ENCODE results near the gene PKD2L2.
"Not testable (repeated sequence)": the region's sequence is repeated elsewhere in the genome, so short reads cannot be mapped to it uniquely, and the experiment has no call there.

PKD2L2 gene

DNA sequence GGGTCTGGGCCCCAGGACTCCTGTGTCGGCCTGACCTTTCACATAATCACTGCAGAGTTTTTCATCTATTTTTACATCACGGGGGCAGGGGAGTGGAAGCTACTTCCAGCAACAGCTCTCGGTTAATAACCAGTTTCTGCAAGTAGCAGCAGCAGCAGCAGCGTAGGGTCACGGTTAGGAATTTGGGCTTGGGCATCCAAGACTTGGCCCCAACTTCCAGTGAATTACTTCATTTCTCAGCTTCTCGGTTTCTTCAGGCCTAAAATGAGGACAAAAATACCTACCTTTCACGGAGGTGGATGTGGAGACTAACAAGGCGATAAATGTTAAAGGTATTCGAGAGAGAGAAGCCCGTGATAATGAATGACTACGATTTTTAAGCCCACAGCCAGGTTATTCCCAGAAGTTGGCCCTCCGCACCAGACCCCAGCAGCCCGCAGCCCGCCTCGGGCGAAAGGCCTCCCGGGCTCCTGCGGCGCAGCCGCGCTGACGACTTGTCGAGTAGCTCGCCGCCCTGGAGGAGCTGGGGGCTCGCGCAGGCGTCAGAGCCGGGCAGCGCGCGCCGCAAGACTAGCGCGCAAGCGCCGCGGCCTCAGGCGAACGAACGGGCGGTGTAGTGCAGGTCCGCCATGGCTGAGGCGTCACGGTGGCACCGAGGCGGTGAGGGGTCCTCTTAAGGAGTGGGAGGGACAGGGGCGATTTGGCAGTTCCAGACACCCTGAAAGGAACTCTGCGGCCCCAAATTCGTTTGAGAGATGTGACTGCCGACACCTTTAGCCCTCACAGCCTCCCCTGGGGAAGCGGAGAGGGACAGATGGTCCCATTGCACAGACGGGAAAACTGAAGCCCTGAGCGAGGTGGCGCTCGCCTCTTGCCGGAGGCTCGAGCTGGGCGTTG is at the start of gene PKD2L2:
Gene PKD2L2, plus strand, starts transcription at position 595 of the 897 bp plus-strand sequence. Its CDS starts 35 bp downstream, at position 630.
- DNase-seq: peak; percentile 25

GRCh38 chr5:137842296-137842695 is 47.0 kb upstream of the PKD2L2 start:
- no peak for DNase-seq

- DNase-seq: no peak
Measured at GRCh38 chr5:137843676-137844299, 45.5 kb upstream of the PKD2L2 start.

DNA sequence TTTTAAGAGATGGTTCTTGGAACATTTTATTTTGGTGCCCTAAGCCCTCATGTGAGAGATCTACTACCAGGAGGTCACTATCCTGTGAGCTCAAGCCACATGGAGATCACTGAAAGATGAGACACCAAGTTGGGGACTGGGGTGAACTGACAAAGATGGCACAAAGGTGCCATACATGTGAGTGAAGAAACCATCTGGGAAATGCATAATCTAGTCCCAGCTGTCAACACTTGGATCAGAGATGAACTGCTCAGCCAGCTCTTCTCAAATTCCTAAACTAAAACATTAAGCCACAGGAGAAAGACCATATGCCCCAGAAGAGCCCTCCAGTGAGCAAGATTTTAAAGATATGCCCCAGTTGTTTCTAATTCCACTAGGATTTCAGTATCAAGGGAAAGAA is 43.8 kb upstream of the PKD2L2 start:
- no peak for DNase-seq

GRCh38 chr5:137847687-137848086 is 41.6 kb upstream of the PKD2L2 start:
- DNase-seq: no peak

GRCh38 chr5:137853165-137853564 is 36.1 kb upstream of the PKD2L2 start:
- DNase-seq: not testable (repeated sequence)

GRCh38 chr5:137856201-137856600 is 33.1 kb upstream of the PKD2L2 start:
- DNase-seq: no peak

- DNase-seq: no peak
Measured at GRCh38 chr5:137856916-137857862, 32.1 kb upstream of the PKD2L2 start.

GRCh38 chr5:137858223-137858916 is 30.9 kb upstream of the PKD2L2 start:
- peak; percentile 5 for DNase-seq

DNA sequence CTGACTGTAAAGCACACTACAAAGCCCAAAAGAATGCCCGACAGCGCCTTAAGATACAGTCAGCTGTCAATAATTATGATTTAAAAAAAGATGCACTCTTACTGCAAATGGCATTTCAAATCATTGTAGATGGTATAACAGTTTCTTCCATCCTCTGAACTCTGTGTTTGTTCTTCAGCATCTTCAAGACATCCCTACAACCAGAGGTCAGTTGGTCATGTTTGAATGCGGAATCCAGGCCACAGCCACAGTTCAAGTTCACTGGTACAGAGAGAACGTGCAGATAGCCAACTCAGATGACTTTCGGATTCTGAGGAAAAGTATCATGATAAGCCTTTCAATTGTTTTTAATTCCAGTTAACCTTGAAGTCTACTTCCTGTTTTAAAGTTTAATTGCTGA is 30.3 kb upstream of the PKD2L2 start:
- no peak for DNase-seq

GRCh38 chr5:137862251-137862650 is 27.0 kb upstream of the PKD2L2 start:
- no peak for DNase-seq

DNA sequence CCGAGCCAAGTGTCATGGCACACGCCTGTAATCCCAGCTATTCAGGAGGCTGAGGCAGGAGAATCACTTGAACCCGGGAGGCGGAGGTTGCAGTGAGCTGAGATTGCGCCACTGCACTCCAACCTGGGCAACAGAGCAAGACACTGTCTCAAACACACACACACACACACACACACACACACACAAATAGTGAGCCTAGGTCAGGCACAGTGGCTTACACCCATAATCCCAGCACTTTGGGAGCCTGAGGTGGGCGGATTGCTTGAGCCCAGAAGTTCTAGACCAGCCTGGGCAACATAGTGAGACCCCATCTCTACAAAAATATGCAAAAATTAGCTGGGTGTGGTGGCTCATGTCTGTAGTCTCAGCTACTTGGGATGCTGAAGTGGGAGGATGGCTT is 25.6 kb upstream of the PKD2L2 start:
- not testable (repeated sequence) for DNase-seq

DNA sequence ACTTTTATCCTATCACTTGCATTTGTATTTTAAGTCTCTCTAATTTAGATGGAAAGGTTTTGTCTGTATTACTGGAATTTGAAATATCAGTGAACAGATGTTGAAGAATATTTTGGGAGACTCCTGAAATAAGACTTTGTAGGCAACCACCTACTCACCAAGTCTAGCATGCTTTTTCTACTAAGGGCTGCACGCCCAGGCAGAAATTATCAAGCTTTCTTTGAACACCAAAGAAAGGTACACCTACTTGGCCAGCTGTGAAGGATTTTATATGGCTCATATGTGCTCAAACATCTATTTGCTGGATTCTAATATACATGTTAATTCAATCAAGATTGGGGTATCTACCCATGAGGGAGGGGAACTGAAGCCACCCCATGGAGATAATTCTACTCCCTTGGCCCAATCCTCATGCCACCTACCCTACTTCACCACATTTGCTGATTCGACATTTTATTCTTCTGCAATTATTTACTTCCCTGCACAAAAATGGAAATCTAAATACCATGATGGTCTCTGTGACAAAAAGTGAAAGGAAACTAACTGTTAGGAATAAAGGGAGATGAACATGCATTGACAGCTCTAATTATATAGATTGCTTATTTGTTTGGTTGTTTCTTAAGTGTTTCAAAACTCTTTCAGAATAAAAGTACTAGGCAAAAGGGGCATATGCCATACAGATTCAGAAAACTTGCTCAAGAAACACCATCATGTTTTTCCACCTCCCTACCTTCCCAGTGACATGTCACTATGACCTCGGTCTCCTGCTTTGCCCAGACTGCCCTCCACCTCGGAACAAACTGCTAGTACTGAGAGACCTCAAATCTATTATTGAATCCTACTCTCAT is 22.5 kb upstream of the PKD2L2 start:
- no peak for DNase-seq

- no peak for DNase-seq
Measured at GRCh38 chr5:137867664-137868063, 21.6 kb upstream of the PKD2L2 start, which contains the start of gene MYOT. Gene MYOT (plus strand): TSS chr5:137867860. CDS start chr5:137870652, 2,792 bp downstream.

DNA sequence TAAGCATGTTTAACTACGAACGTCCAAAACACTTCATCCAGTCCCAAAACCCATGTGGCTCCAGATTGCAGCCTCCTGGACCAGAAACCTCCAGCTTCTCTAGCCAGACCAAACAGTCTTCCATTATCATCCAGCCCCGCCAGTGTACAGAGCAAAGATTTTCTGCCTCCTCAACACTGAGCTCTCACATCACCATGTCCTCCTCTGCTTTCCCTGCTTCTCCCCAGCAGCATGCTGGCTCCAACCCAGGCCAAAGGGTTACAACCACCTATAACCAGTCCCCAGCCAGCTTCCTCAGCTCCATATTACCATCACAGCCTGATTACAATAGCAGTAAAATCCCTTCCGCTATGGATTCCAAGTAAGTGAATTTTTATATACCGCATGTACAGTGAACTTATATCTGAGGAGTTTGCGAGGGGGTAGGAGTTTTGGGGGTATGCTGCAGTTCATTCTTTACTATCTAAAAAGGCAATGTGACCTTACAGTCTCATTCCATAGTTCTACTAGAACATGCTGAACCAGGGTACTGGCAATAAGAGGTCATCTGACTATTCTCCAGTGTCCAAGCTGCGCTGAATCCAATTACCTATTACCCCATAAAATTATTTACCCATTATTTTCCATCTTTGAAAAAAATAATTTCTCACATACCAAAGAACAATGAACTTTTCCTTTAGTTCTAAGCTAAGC is 18.5 kb upstream of the PKD2L2 start:
- no peak for DNase-seq

DNA sequence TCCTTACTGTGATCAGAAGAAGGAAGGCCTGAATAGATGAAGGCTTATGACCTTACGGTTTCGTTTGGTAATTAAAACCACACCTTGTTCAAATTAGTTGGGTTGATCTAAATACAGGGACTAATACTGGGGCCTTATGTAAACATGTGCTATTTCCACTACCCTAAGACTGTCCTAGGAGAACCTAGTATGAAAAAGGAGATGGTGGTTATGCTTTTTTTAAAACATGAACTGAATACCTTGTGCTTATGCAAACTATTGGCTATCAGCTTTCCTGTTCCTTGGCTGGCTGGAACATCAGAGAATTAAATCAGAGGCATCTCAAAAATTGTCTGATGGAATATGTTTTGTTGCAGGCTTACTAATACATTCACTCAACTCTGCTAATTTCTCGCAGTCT is 17.7 kb upstream of the PKD2L2 start:
- DNase-seq: no peak

- DNase-seq: no peak
Measured at GRCh38 chr5:137872466-137872865, 16.8 kb upstream of the PKD2L2 start.

GRCh38 chr5:137876101-137876500 is 13.2 kb upstream of the PKD2L2 start:
- no peak for DNase-seq

- DNase-seq: no peak
Measured at GRCh38 chr5:137880313-137880712, 8.9 kb upstream of the PKD2L2 start.

DNA sequence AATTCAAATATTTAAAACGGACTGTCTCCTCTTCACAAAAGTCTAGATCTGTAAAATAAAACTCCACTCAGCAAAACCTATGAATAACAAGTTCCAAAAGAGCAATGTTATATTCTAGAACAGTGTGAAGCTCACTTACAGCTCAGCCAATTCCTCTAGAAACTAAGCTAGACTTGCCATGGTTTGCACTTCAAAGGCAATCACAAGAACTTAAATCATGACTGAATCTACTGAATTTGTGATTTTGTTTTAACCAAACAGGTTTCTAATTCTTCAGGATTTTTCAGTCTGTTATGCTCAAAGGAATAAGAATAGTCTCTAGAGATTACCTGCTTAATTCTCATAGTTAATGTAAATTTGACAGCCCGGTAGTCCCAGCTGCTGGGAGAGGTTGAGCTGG is 1.4 kb upstream of the PKD2L2 start:
- DNase-seq: no peak

DNA sequence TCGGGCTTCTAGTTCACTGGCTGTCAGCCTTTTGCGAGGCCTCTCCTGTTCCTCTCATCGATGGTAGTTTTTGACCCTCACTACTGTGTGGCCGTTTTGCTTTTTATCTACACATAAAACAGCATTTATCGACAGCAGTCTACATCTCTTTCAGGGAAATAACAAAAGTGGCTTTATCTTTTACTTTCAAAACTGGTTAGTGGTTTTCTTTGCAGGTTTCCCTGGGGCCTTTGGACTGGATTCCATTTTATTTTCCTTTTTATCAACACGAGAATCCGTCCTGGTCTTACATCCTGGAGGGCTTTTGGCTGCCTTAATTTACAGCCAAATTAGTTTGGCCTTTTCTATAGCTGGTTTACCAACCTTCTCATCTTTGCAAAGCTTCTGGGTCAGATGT is 793 bp upstream of the PKD2L2 start:
- no peak for DNase-seq

All from KG1 (cell line).